Measurements from ENCODE around the gene MRPS35. TPM values are rescaled to one million over a fixed set of nuclear protein-coding genes. Genes with fewer than 3 reads are reported as not detected.

Gene MRPS35
- total RNA-seq, 1 donor from 2014 or later, result 30.0 TPM

DNA sequence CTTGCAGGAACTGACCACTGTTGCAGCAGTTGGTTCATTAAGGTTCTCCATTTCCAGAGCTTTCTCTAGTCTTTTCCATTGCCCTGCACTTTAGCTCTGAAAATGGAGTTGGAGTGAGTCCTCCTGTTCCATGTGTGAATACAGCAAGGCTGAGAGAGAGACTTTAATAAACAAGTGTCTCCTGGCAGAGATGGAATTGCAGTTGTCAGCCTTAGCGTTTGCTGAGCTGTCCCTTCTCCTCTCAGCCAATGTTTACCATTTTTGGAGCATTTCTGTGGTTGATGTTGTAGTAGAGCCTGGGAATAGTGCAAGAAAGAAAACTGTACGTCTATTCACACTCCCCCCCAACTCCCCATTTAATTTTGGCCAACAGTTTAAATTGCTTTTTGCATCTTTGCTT is 76.9 kb downstream of the MRPS35 start:
- no peak for DNase-seq (ENCODE audit: low spot score)
- Mint-ChIP-seq H3K4me1 (ENCODE audit: unreplicated experiment) (peaks cover 13% of the 10 kb centered on the region), H3K4me3 (ENCODE audit: unreplicated experiment) (no peak overlapping the region), H3K36me3 (ENCODE audit: low read depth, unreplicated experiment) (peaks cover 16% of the 10 kb centered on the region), H3K9me3 (ENCODE audit: unreplicated experiment) (no peaks in the 10 kb centered on the region), H3K27ac (ENCODE audit: unreplicated experiment) (no peak overlapping the region), H3K27me3 (ENCODE audit: unreplicated experiment) (no peaks in the 10 kb centered on the region)
- TF ChIP-seq, protein P1, sequence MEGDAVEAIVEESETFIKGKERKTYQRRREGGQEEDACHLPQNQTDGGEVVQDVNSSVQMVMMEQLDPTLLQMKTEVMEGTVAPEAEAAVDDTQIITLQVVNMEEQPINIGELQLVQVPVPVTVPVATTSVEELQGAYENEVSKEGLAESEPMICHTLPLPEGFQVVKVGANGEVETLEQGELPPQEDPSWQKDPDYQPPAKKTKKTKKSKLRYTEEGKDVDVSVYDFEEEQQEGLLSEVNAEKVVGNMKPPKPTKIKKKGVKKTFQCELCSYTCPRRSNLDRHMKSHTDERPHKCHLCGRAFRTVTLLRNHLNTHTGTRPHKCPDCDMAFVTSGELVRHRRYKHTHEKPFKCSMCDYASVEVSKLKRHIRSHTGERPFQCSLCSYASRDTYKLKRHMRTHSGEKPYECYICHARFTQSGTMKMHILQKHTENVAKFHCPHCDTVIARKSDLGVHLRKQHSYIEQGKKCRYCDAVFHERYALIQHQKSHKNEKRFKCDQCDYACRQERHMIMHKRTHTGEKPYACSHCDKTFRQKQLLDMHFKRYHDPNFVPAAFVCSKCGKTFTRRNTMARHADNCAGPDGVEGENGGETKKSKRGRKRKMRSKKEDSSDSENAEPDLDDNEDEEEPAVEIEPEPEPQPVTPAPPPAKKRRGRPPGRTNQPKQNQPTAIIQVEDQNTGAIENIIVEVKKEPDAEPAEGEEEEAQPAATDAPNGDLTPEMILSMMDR (IDR thresholded peaks at IDR 0.05; ENCODE audit: unreplicated experiment), result no peak

DNA sequence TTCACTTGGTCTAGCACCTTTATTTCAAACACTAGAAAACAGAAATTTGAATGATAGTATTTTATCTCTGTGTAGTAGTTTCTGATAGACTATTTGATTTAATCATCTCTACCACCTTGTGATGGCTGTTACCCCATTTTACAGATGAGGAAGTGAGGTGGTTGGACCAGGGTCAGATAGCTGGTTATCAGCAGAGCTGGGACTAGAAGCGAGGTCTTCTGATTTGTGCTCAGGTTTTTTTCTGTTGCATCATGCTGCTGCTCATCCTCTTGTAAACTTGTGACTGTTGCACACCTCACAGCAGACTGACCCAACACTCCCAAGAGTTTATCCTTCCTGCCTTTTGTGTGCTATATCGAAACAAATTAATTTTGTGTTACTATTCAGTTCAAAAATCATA is 79.5 kb downstream of the MRPS35 start:
- no peaks in the 10 kb centered on the region for H3K9me3 Mint-ChIP-seq (ENCODE audit: unreplicated experiment)
- no peak overlapping the region for H3K4me3 Mint-ChIP-seq (ENCODE audit: unreplicated experiment)
- peaks cover 6% of the 10 kb centered on the region for H3K4me1 Mint-ChIP-seq (ENCODE audit: unreplicated experiment)
- no peaks in the 10 kb centered on the region for H3K27me3 Mint-ChIP-seq (ENCODE audit: unreplicated experiment)
- H3K36me3 Mint-ChIP-seq (ENCODE audit: low read depth, unreplicated experiment), result peaks cover 10% of the 10 kb centered on the region
- DNase-seq (ENCODE audit: low spot score), result no peak
- no peak overlapping the region for H3K27ac Mint-ChIP-seq (ENCODE audit: unreplicated experiment)
- TF ChIP-seq, protein P1 (IDR thresholded peaks at IDR 0.05; ENCODE audit: unreplicated experiment), result no peak

GRCh38 chr12:27794818-27795584 is 84.4 kb downstream of the MRPS35 start:
- no peak overlapping the region for H3K4me3 Mint-ChIP-seq (ENCODE audit: unreplicated experiment)
- TF ChIP-seq, protein P1 (IDR thresholded peaks at IDR 0.05; ENCODE audit: unreplicated experiment), result no peak
- H3K9me3 Mint-ChIP-seq (ENCODE audit: unreplicated experiment), result no peaks in the 10 kb centered on the region
- H3K36me3 Mint-ChIP-seq (ENCODE audit: low read depth, unreplicated experiment), result peaks cover 24% of the 10 kb centered on the region
- H3K4me1 Mint-ChIP-seq (ENCODE audit: unreplicated experiment), result no peaks in the 10 kb centered on the region
- no peak for DNase-seq (ENCODE audit: low spot score)
- H3K27ac Mint-ChIP-seq (ENCODE audit: unreplicated experiment), result no peak overlapping the region
- no peaks in the 10 kb centered on the region for H3K27me3 Mint-ChIP-seq (ENCODE audit: unreplicated experiment)

GRCh38 chr12:27796128-27796527 is 85.5 kb downstream of the MRPS35 start:
- H3K9me3 Mint-ChIP-seq (ENCODE audit: unreplicated experiment), result no peaks in the 10 kb centered on the region
- TF ChIP-seq, protein P1 (IDR thresholded peaks at IDR 0.05; ENCODE audit: unreplicated experiment), result no peak
- DNase-seq (ENCODE audit: low spot score), result no peak
- no peaks in the 10 kb centered on the region for H3K27me3 Mint-ChIP-seq (ENCODE audit: unreplicated experiment)
- no peak overlapping the region for H3K27ac Mint-ChIP-seq (ENCODE audit: unreplicated experiment)
- H3K4me1 Mint-ChIP-seq (ENCODE audit: unreplicated experiment), result peaks cover 10% of the 10 kb centered on the region
- H3K4me3 Mint-ChIP-seq (ENCODE audit: unreplicated experiment), result no peak overlapping the region
- H3K36me3 Mint-ChIP-seq (ENCODE audit: low read depth, unreplicated experiment), result peaks cover 22% of the 10 kb centered on the region

GRCh38 chr12:27797301-27798025 is 86.8 kb downstream of the MRPS35 start:
- Mint-ChIP-seq H3K27ac (ENCODE audit: unreplicated experiment) (no peak overlapping the region), H3K4me3 (ENCODE audit: unreplicated experiment) (no peak overlapping the region), H3K27me3 (ENCODE audit: unreplicated experiment) (no peaks in the 10 kb centered on the region), H3K36me3 (ENCODE audit: low read depth, unreplicated experiment) (peaks cover 14% of the 10 kb centered on the region), H3K9me3 (ENCODE audit: unreplicated experiment) (no peaks in the 10 kb centered on the region), H3K4me1 (ENCODE audit: unreplicated experiment) (peaks cover 10% of the 10 kb centered on the region)
- TF ChIP-seq, protein P1 (IDR thresholded peaks at IDR 0.05; ENCODE audit: unreplicated experiment), result no peak
- DNase-seq (ENCODE audit: low spot score), result no peak
